Effector CD4-positive, alpha-beta T cell (primary cell): ENCODE results near the gene ANO1.

Experiments
- DNase-seq: peaks from one replicate; pipeline ENCODE4 v3.0.0-alpha.2; 2020

Gene ANO1

GRCh38 chr11:70073871-70074371 lies 4.2 kb upstream of the ANO1 start:
- no peak for DNase-seq

GRCh38 chr11:70074746-70075145 lies 3.4 kb upstream of the ANO1 start:
- no peak for DNase-seq

GRCh38 chr11:70075836-70076235 lies 2.3 kb upstream of the ANO1 start:
- no peak for DNase-seq

- DNase-seq = no peak
These were observed 1.6 kb upstream of the ANO1 start for GRCh38 chr11:70076461-70076931.

- no peak for DNase-seq
These were observed 564 bp upstream of the ANO1 start for GRCh38 chr11:70077411-70078094.

- no peak for DNase-seq
These were observed 882 bp downstream of the ANO1 start for GRCh38 chr11:70078781-70079616.

- no peak for DNase-seq
These were observed 1.6 kb downstream of the ANO1 start for GRCh38 chr11:70079691-70080090.

GRCh38 chr11:70080763-70081162 lies 2.6 kb downstream of the ANO1 start:
- no peak for DNase-seq

- no peak for DNase-seq
These were observed 4.7 kb downstream of the ANO1 start for GRCh38 chr11:70082829-70083228.

- no peak for DNase-seq
These were observed 6.2 kb downstream of the ANO1 start for GRCh38 chr11:70084046-70084984.

- DNase-seq = no peak
These were observed 8.0 kb downstream of the ANO1 start for GRCh38 chr11:70085815-70086769.

- DNase-seq = no peak
These were observed 9.5 kb downstream of the ANO1 start for GRCh38 chr11:70087446-70088167.

- no peak for DNase-seq
These were observed 10.7 kb downstream of the ANO1 start for GRCh38 chr11:70088735-70089250.

- no peak for DNase-seq
These were observed 11.5 kb downstream of the ANO1 start for GRCh38 chr11:70089631-70090030.

GRCh38 chr11:70090961-70091381 lies 12.9 kb downstream of the ANO1 start:
- DNase-seq = no peak

- no peak for DNase-seq
These were observed 13.5 kb downstream of the ANO1 start for GRCh38 chr11:70091638-70092037.

- no peak for DNase-seq
These were observed 15.0 kb downstream of the ANO1 start for GRCh38 chr11:70092959-70093715.

- no peak for DNase-seq
These were observed 17.6 kb downstream of the ANO1 start for GRCh38 chr11:70095541-70096252.
